NAMALWA (cell line): ENCODE results near the gene NKX1-1.
"Not testable (repeated sequence)": the region's sequence is repeated elsewhere in the genome, so short reads cannot be mapped to it uniquely, and the experiment has no call there.

Source experiments
- DNase-seq: peaks from one replicate; pipeline ENCODE4 v3.0.0-alpha.2; 2015; ENCODE audit warnings: low spot score

Gene NKX1-1

GRCh38 chr4:1404573-1405253 is 1.5 kb downstream of the NKX1-1 start:
- DNase-seq = no peak

- DNase-seq = no peak
These were observed 2.4 kb downstream of the NKX1-1 start for GRCh38 chr4:1403591-1404572.

GRCh38 chr4:1403177-1403583 is 3.1 kb downstream of the NKX1-1 start:
- no peak for DNase-seq

- no peak for DNase-seq
These were observed 3.6 kb downstream of the NKX1-1 start for GRCh38 chr4:1402516-1403091.

- no peak for DNase-seq
These were observed 4.2 kb downstream of the NKX1-1 start for GRCh38 chr4:1402021-1402515.

GRCh38 chr4:1401409-1402020 is 4.7 kb downstream of the NKX1-1 start:
- no peak for DNase-seq

- DNase-seq = no peak
These were observed 5.3 kb downstream of the NKX1-1 start for GRCh38 chr4:1400831-1401408.

- DNase-seq = no peak
These were observed 5.9 kb downstream of the NKX1-1 start for GRCh38 chr4:1400191-1400805.

GRCh38 chr4:1399508-1400190 is 6.6 kb downstream of the NKX1-1 start:
- no peak for DNase-seq

- no peak for DNase-seq
These were observed 7.3 kb downstream of the NKX1-1 start for GRCh38 chr4:1398681-1399507.

GRCh38 chr4:1396806-1397455 is 9.3 kb downstream of the NKX1-1 start:
- no peak for DNase-seq

GRCh38 chr4:1395941-1396805 is 10.1 kb downstream of the NKX1-1 start:
- no peak for DNase-seq

GRCh38 chr4:1395389-1395820 is 10.8 kb downstream of the NKX1-1 start:
- DNase-seq = not testable (repeated sequence)

GRCh38 chr4:1394554-1395388 is 11.5 kb downstream of the NKX1-1 start:
- DNase-seq = not testable (repeated sequence)

GRCh38 chr4:1393866-1394265 is 12.4 kb downstream of the NKX1-1 start:
- no peak for DNase-seq

- DNase-seq = not testable (repeated sequence)
These were observed 12.9 kb downstream of the NKX1-1 start for GRCh38 chr4:1393363-1393762.
